ENCODE measurements around the gene ODF4. TPM values are rescaled to one million over a fixed set of nuclear protein-coding genes. Genes with fewer than 3 reads are reported as not detected.
A peak's percentile ranks its signal among the peaks of the same experiment; 100 is the strongest.
"Not testable (repeated sequence)": the region's sequence is repeated elsewhere in the genome, so short reads cannot be mapped to it uniquely, and the experiment has no call there.

The ODF4 gene
- total RNA-seq, 1 experiment from 2014 or later: not detected

- no peak for DNase-seq (ENCODE audit: low spot score)
Observed at GRCh38 chr17:8368193-8368592, 28.6 kb downstream of the ODF4 start.

GRCh38 chr17:8369944-8370343, 30.3 kb downstream of the ODF4 start:
- no peak for DNase-seq (ENCODE audit: low spot score)

GRCh38 chr17:8371786-8372185, 32.1 kb downstream of the ODF4 start:
- no peak for DNase-seq (ENCODE audit: low spot score)

GRCh38 chr17:8372422-8372821, 32.8 kb downstream of the ODF4 start:
- DNase-seq (ENCODE audit: low spot score): no peak

- DNase-seq (ENCODE audit: low spot score): not testable (repeated sequence)
Observed at GRCh38 chr17:8373856-8374255, 34.2 kb downstream of the ODF4 start.

- DNase-seq (ENCODE audit: low spot score): no peak
Observed at GRCh38 chr17:8375738-8376259, 36.2 kb downstream of the ODF4 start.

GRCh38 chr17:8376271-8377067, 36.8 kb downstream of the ODF4 start, which contains the start of gene KRABD2:
Gene KRABD2 (minus strand): TSS chr17:8376704.
- DNase-seq (ENCODE audit: low spot score): peak; percentile 83

- no peak for DNase-seq (ENCODE audit: low spot score)
Observed at GRCh38 chr17:8377422-8377821, 37.8 kb downstream of the ODF4 start.

GRCh38 chr17:8378117-8378516, 38.5 kb downstream of the ODF4 start:
- DNase-seq (ENCODE audit: low spot score): not testable (repeated sequence)

- no peak for DNase-seq (ENCODE audit: low spot score)
Observed at GRCh38 chr17:8380049-8380448, 40.4 kb downstream of the ODF4 start.

- no peak for DNase-seq (ENCODE audit: low spot score)
Observed at GRCh38 chr17:8382052-8382879, 42.6 kb downstream of the ODF4 start.

GRCh38 chr17:8382880-8383142, 43.2 kb downstream of the ODF4 start:
- DNase-seq (ENCODE audit: low spot score): no peak

- DNase-seq (ENCODE audit: low spot score): peak; percentile 94
Observed at GRCh38 chr17:8383143-8383822, 43.6 kb downstream of the ODF4 start, which contains the start of gene RPL26. Gene RPL26 (minus strand): TSS chr17:8383193. CDS start chr17:8382310, 883 bp downstream.

- DNase-seq (ENCODE audit: low spot score): peak; percentile 31
Observed at GRCh38 chr17:8384801-8385378, 45.2 kb downstream of the ODF4 start.

- no peak for DNase-seq (ENCODE audit: low spot score)
Observed at GRCh38 chr17:8386841-8387240, 47.2 kb downstream of the ODF4 start.

GRCh38 chr17:8387914-8388651, 48.4 kb downstream of the ODF4 start:
- no peak for DNase-seq (ENCODE audit: low spot score)

- no peak for DNase-seq (ENCODE audit: low spot score)
Observed at GRCh38 chr17:8391711-8392110, 52.1 kb downstream of the ODF4 start.

GRCh38 chr17:8392274-8392673, 52.6 kb downstream of the ODF4 start:
- DNase-seq (ENCODE audit: low spot score): no peak

- no peak for DNase-seq (ENCODE audit: low spot score)
Observed at GRCh38 chr17:8392674-8393469, 53.2 kb downstream of the ODF4 start.

Measured in H4 (cell line).